AG09319 (cell line): ENCODE data around the gene RFPL1.
"Not testable (repeated sequence)": the region's sequence is repeated elsewhere in the genome, so short reads cannot be mapped to it uniquely, and the experiment has no call there.

Experiments
- DNase-seq: peaks from one replicate; pipeline ENCODE4 v3.0.0-alpha.2; 2010; ENCODE audit warnings: low read depth; ENCODE audit errors: extremely low read depth
- TF ChIP-seq, protein P1 (sequence below): IDR thresholded peaks from 2 replicates; pipeline ENCODE4 v1.5.1; 2011; ENCODE audit warnings: low read depth, mild to moderate bottlenecking, inconsistent platforms, low read length, moderate library complexity

The RFPL1 gene

DNA sequence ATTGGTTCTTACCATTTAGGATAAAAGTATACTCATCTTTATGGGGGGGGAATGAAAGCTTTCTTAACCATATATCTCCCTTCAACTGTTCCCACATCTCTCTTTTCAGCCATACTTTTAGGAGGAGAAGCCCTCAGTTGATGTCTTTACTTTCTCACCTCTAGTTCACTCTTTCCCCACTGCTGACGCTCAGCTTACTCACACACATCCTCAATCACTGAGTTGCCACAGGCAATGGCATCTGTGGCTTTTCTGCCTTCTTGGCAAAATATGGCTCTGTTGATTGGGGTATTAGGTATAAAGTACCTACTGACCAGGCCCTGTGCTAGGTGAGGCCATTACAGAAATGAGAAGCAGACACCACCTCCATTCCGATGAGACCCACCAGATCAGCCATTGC, 37.8 kb upstream of the RFPL1 start:
- TF ChIP-seq, protein P1, sequence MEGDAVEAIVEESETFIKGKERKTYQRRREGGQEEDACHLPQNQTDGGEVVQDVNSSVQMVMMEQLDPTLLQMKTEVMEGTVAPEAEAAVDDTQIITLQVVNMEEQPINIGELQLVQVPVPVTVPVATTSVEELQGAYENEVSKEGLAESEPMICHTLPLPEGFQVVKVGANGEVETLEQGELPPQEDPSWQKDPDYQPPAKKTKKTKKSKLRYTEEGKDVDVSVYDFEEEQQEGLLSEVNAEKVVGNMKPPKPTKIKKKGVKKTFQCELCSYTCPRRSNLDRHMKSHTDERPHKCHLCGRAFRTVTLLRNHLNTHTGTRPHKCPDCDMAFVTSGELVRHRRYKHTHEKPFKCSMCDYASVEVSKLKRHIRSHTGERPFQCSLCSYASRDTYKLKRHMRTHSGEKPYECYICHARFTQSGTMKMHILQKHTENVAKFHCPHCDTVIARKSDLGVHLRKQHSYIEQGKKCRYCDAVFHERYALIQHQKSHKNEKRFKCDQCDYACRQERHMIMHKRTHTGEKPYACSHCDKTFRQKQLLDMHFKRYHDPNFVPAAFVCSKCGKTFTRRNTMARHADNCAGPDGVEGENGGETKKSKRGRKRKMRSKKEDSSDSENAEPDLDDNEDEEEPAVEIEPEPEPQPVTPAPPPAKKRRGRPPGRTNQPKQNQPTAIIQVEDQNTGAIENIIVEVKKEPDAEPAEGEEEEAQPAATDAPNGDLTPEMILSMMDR, result no peak
- no peak for DNase-seq

DNA sequence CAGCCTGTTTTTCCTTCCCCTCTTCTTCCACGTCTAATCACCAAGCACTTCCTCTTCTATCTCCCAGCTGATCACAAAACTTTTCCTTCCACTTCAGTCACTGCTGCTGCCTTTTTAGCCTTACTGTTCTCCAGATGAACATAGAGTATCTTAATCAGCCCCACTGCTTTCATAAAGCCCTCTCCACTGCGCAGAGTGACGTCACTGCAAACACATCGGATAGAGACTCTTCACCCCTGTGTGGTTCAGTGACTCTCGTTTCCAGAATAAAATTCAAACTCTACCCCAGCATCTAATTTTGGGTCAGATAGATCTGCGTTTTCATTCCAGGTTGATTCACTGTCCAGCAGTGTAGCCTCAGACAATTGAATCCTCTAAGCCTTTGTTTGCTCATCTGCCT, 36.8 kb upstream of the RFPL1 start:
- DNase-seq, result not testable (repeated sequence)

DNA sequence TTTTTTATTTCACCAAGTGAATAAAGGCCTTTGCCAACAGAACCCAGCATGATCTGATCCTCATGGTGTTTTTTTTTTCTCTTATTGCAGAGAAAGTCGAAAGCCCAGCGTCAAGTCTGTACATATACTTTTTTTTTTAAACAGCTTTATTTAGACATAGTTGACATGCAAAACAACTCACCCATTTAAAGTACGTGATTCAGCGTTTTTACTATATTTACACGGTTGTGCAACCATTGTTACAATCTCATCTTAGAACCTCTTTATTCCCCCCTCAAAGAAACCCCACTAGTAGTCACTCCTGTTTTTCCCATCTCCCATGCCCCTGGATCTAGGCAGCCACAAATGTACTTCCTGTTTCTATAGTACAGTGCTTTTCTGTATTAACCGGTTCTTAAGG, 29.4 kb upstream of the RFPL1 start:
- no peak for DNase-seq
- TF ChIP-seq, protein P1, result no peak

- not testable (repeated sequence) for DNase-seq
These were observed 26.7 kb upstream of the RFPL1 start for GRCh38 chr22:29411569-29412211.

DNA sequence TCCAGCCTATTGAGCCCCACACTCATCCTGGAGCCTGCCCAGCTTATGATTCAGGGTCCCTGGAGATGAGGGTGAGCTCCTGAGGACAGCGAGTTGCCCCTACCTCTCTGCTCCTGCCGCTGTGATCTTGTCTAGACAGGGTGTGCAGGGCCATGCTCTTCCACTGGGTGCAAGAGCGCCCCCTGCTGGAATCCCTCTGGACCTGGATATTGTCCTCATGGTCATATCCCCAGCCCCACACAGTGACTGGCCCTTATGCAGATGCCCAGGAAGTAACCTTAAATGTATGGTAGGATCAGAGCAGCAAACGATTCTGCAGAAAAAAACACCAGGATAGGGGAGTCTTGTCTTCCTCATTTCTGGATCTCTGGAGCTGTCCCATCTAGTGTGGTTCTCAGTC, 25.6 kb upstream of the RFPL1 start:
- TF ChIP-seq, protein P1, result peak; percentile 25
- not testable (repeated sequence) for DNase-seq

DNA sequence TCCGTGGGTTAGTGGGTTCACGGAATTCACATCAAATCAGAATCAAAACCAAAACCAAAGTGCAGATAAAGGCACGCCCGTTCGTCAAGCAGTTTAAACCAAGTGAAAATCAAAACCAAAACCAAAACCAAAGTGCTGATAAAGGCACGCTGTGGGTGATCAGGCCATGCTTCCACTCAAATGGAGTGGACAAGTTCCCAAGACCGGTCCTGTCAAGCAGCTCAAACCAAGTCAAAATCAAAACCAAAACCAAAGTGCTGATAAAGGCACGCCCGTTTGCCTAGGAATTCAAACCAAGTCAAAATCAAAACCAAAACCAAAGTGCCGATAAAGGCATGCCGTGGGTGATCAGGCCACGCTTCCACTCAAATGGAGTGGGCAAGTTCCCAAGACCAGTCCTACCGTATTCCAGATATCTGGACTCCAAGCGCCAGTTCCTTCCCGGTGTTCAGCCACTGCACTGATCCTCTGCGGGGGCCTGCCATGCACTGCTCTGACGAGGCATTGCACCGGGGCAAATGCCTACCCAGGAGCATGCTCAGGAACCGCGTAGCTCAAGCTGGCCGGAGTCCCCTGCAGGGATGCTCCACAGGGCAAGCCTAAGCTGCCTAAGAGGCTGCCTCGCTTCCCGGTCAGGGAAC, 23.3 kb upstream of the RFPL1 start:
- peak; percentile 8 for DNase-seq

DNA sequence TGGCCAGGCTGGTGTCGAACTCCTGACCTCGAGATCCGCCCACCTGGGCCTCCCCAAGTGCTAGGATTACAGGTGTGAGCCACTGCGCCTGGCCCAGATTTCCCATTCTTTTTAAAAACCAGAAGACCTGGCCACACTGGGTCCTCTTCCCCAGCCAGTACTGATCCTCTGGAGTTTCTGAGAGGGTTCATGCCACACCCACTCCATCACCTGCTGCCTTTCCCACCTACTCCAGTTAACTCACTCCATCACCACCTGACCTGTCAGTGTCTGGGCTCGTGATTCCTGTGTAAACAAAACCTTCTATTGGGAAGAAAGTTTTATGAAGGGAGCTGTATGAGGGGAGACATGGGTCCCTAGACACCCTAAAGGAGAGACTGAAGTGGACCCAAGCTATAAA, 19.7 kb upstream of the RFPL1 start:
- not testable (repeated sequence) for DNase-seq

DNA sequence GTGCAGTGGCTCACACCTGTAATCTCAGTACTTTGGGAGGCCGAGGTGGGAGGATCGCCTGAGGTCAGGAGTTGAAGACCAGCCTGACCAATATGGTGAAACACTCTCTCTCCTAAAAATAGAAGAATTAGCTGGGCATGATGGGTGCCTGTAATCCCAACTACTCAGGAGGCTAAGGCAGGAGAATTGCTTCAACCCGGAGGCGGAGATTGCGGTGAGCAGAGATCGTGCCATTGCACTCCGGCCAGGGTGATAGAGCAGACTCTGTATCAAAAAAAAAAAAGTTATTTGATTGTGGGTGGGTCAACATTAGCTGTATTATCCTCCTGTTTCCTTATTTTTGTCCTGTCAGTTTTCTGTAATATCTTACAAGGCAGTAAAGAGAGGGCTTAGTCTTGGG, 11.9 kb upstream of the RFPL1 start:
- no peak for DNase-seq
- TF ChIP-seq, protein P1, result no peak

GRCh38 chr22:29427176-29427760, 11.1 kb upstream of the RFPL1 start:
- TF ChIP-seq, protein P1, result no peak
- no peak for DNase-seq
